PC-3 (cell line): ENCODE results near the gene CCDC78. TPM values are rescaled to one million over a fixed set of nuclear protein-coding genes. Genes with fewer than 3 reads are reported as not detected.

Source experiments
- ATAC-seq: fragments of 200-7000 bp; cut with Tn5 transposase; 2 replicates; pipeline ENCODE4 v1.9.1; 2020; ENCODE audit warnings: mild to moderate bottlenecking, moderate library complexity
- BruUV-seq: library from RNA; stranded (reverse); fragments of 400-500 nt; replicated peaks from 2 replicates; lab custom pipeline; 2021; lab: Mats Ljungman, UMichigan
- CTCF ChIA-PET: fragments of 300-600 bp; sonication (Branson Sonifier 250); formaldehyde crosslinking; loops from one replicate; lab custom pipeline; 2022; ENCODE audit warnings: antibody characterized with exemption; lab: Charles Lee
- POLR2A ChIA-PET: fragments of 300-600 bp; sonication (Branson Sonifier 250); formaldehyde crosslinking; loops from one replicate; lab custom pipeline; 2022; ENCODE audit warnings: antibody characterized with exemption; ENCODE audit not compliant: unreplicated experiment; lab: Charles Lee
- DNase-seq: peaks from one replicate; pipeline ENCODE4 v3.0.0-alpha.2; 2015
- H2AFZ ChIP-seq: fragments of 300-600 bp; sonication (generic); 2 replicates; pipeline ENCODE4 v1.6.0; 2016; ENCODE audit warnings: antibody characterized with exemption, low read length
- H3F3A ChIP-seq: fragments of 300-600 bp; sonication (generic); one replicate; pipeline ENCODE4 v1.6.0; 2017; ENCODE audit warnings: antibody characterized with exemption, low read length, control low read depth, mild to moderate bottlenecking; ENCODE audit not compliant: unreplicated experiment
- H3K27ac ChIP-seq: fragments of 300-600 bp; sonication (generic); 2 replicates; pipeline ENCODE4 v1.5.1; 2016; ENCODE audit warnings: mild to moderate bottlenecking, low read length
- H3K27me3 ChIP-seq: fragments of 300-600 bp; sonication (generic); 2 replicates; pipeline ENCODE4 v1.6.1; 2016; ENCODE audit warnings: low read length, mixed read lengths
- H3K36me3 ChIP-seq: fragments of 300-600 bp; sonication (generic); 2 replicates; pipeline ENCODE4 v1.6.1; 2016; ENCODE audit warnings: low read depth, mixed run types, low read length, mixed read lengths
- H3K4me1 ChIP-seq: fragments of 300-600 bp; sonication (generic); 2 replicates; pipeline ENCODE4 v1.5.1; 2016; ENCODE audit warnings: low read length; ENCODE audit not compliant: insufficient read depth
- H3K4me2 ChIP-seq: fragments of 300-600 bp; sonication (generic); 2 replicates; pipeline ENCODE4 v1.6.0; 2016; ENCODE audit warnings: low read length
- H3K4me3 ChIP-seq: fragments of 300-600 bp; sonication (generic); 2 replicates; pipeline ENCODE4 v1.5.1; 2016; ENCODE audit warnings: mild to moderate bottlenecking, low read length, mixed read lengths
- H3K79me2 ChIP-seq: fragments of 300-600 bp; sonication (generic); 2 replicates; pipeline ENCODE4 v1.6.1; 2017; ENCODE audit warnings: low read length, mixed read lengths
- H3K9ac ChIP-seq: fragments of 300-600 bp; sonication (generic); 2 replicates; pipeline ENCODE4 v1.6.0; 2016; ENCODE audit warnings: mild to moderate bottlenecking, low read length
- H3K9me2 ChIP-seq: fragments of 300-600 bp; sonication (generic); replicated peaks from 2 replicates; pipeline ENCODE4 v1.6.1; 2016; ENCODE audit warnings: mixed run types, low read length, mixed read lengths
- H3K9me3 ChIP-seq: fragments of 300-600 bp; sonication (generic); 2 replicates; pipeline ENCODE4 v1.6.1; 2016; ENCODE audit warnings: low read length, mixed read lengths
- H4K20me1 ChIP-seq: fragments of 300-600 bp; sonication (generic); 2 replicates; pipeline ENCODE4 v1.6.1; 2016; ENCODE audit warnings: low read length, mixed read lengths
- CTCF ChIP-seq: fragments of 300-600 bp; sonication (generic); conservative IDR thresholded peaks from 2 replicates; pipeline ENCODE4 v1.5.1; 2017; ENCODE audit warnings: antibody characterized with exemption, low read depth, mild to moderate bottlenecking, low read length
- EZH2 ChIP-seq: fragments of 300-600 bp; sonication (generic); IDR thresholded peaks from one replicate; pipeline ENCODE4 v1.6.1; 2017; ENCODE audit warnings: antibody characterized with exemption, mild to moderate bottlenecking, low read length; ENCODE audit not compliant: unreplicated experiment
- EZH2phosphoT487 ChIP-seq: fragments of 300-600 bp; sonication (generic); IDR thresholded peaks from 2 replicates; pipeline ENCODE4 v1.6.1; 2018; ENCODE audit warnings: mild to moderate bottlenecking, antibody characterized with exemption, low read length, borderline replicate concordance
- intact Hi-C: fragments of 100-400 bp; cut with micrococcal nuclease; formaldehyde crosslinking; loops from 2 replicates; pipeline ENCODE4 v1.9.0; 2023
- total RNA-seq: library from RNA; depleted of rRNA; stranded (reverse); fragments of >200 nt; gene quantifications from 2 replicates; pipeline ENCODE4 v1.2.3, GENCODE V29; 2014

CCDC78 gene
- total RNA-seq, 1 experiment from 2014 or later: 3.3 TPM

GRCh38 chr16:675884-676564 lies 50.2 kb downstream of the CCDC78 start:
- Histone ChIP-seq H3K79me2 (peaks cover 7% of the 10 kb centered on the region), H3K9ac (no peak overlapping the region), H3K36me3 (no peaks in the 10 kb centered on the region; the same call in 1 of the 2 replicates), H3K4me1 (no peaks in the 10 kb centered on the region), H4K20me1 (no peaks in the 10 kb centered on the region), H3K9me2 (no peaks in the 10 kb centered on the region), H2AFZ (no peak overlapping the region), H3K9me3 (no peaks in the 10 kb centered on the region), H3K27me3 (no peaks in the 10 kb centered on the region), H3K27ac (no peak overlapping the region), H3K4me3 (no peak overlapping the region), H3K4me2 (no peak overlapping the region), H3F3A (no peaks in the 10 kb centered on the region)
- no peak for TF ChIP-seq EZH2
- TF ChIP-seq CTCF: no peak
- TF ChIP-seq EZH2phosphoT487: no peak
- ChIA-PET POLR2A (interaction anchor here (0.7 kb wide), 1 partner anchor 110 kb away, joined by 11 read pairs; no protein-coding TSS in a partner anchor), CTCF (no interaction called here)
- no TSS peak for BruUV-seq
- DNase-seq (no peak), ATAC-seq (no peak)
- intact Hi-C loops: no loop called here

- no peaks in the 10 kb centered on the region for H3K4me1 ChIP-seq
- ATAC-seq (no peak), DNase-seq (no peak)
- no peaks in the 10 kb centered on the region for H3K9me3 ChIP-seq
- H3K9me2 ChIP-seq: no peaks in the 10 kb centered on the region
- H4K20me1 ChIP-seq: no peaks in the 10 kb centered on the region
- H3K4me3 ChIP-seq: no peak within 1 kb of the TSS
- no peak within 1 kb of the TSS for H2AFZ ChIP-seq
- ChIA-PET POLR2A (interaction anchor here (0.7 kb wide), 1 partner anchor 110 kb away, joined by 11 read pairs; no protein-coding TSS in a partner anchor), CTCF (no interaction called here)
- intact Hi-C loops: no loop called here
- H3K9ac ChIP-seq: no peak within 1 kb of the TSS
- no peaks in the 10 kb centered on the region for H3K79me2 ChIP-seq
- no peaks in the 10 kb centered on the region; the same call in 1 of the 2 replicates for H3K36me3 ChIP-seq
- no TSS peak for BruUV-seq
- H3K27ac ChIP-seq: no peak within 1 kb of the TSS
- H3K4me2 ChIP-seq: no peak within 1 kb of the TSS
- TF ChIP-seq CTCF: no peak
- no peak for TF ChIP-seq EZH2phosphoT487
- TF ChIP-seq EZH2: no peak
- no peaks in the 10 kb centered on the region for H3K27me3 ChIP-seq
- no peaks in the 10 kb centered on the region for H3F3A ChIP-seq
Observed at GRCh38 chr16:674968-675883, 51.0 kb downstream of the CCDC78 start, which contains the start of gene RHBDL1. Gene RHBDL1 (plus strand): TSS chr16:675671. CDS start chr16:675791, 120 bp downstream.
